ENCODE results near the gene STK17B. TPM values are rescaled to one million over a fixed set of nuclear protein-coding genes. Genes with fewer than 3 reads are reported as not detected.

Gene STK17B
- total and polyA plus RNA-seq, 9 of the 15 experiments (the other 6 are each of a cell fraction or from before 2014, with no cell fraction given) = 2.3 to 17.7 (median 8.5) TPM

- TF ChIP-seq DEAF1 (CRISPR knock-in tag; IDR thresholded peaks at IDR 0.05) = peak; percentile 90
- TF ChIP-seq RBM39 (optimal IDR thresholded peaks at IDR 0.05; ENCODE audit: low read depth, low read length) = no peak
- TF ChIP-seq TRIM24 (IDR thresholded peaks at IDR 0.05) = no peak
- no peak for TF ChIP-seq ZBTB8A (IDR thresholded peaks at IDR 0.05; ENCODE audit: partially characterized antibody)
- no peak for TF ChIP-seq IRF2 (CRISPR knock-in tag; IDR thresholded peaks at IDR 0.05)
- TF ChIP-seq ZNF395 (CRISPR knock-in tag; IDR thresholded peaks at IDR 0.05) = no peak
- no peak for TF ChIP-seq DIDO1 (tag; IDR thresholded peaks at IDR 0.05; ENCODE audit: low read depth)
- TF ChIP-seq CBX8 (IDR thresholded peaks at IDR 0.05; ENCODE audit: borderline replicate concordance, extremely low read depth, low read depth, low read length, poor library complexity, severe bottlenecking) = no peak
- no peak for TF ChIP-seq ZNF707 (CRISPR knock-in tag; conservative IDR thresholded peaks at IDR 0.05)
- no peak for TF ChIP-seq SRSF7 (optimal IDR thresholded peaks at IDR 0.05; ENCODE audit: low read depth, low read length)
- peak; percentile 27; the same call in 1 of the 2 replicates for TF ChIP-seq MGA (IDR thresholded peaks at IDR 0.05)
- no peak for TF ChIP-seq ZNF175 (CRISPR knock-in tag; IDR thresholded peaks at IDR 0.05; ENCODE audit: low read depth)
These were observed 39.9 kb downstream of the STK17B start (continued) for GRCh38 chr2:196131384-196131937.
